ENCODE data around the gene TRIM17.

The TRIM17 gene

GRCh38 chr1:228400237-228400651, 16.4 kb downstream of the TRIM17 start:
- no peak for DNase-seq

- no peak for DNase-seq
These were observed 17.0 kb downstream of the TRIM17 start for GRCh38 chr1:228399531-228400236.

GRCh38 chr1:228398741-228399461, 17.8 kb downstream of the TRIM17 start:
- DNase-seq = no peak

- no peak for DNase-seq
These were observed 18.7 kb downstream of the TRIM17 start for GRCh38 chr1:228397966-228398365.

GRCh38 chr1:228396770-228397662, 19.6 kb downstream of the TRIM17 start:
- no peak for DNase-seq

- DNase-seq = no peak
These were observed 21.9 kb downstream of the TRIM17 start for GRCh38 chr1:228394571-228395394.

- no peak for DNase-seq
These were observed 22.7 kb downstream of the TRIM17 start for GRCh38 chr1:228393811-228394570.

GRCh38 chr1:228393268-228393701, 23.4 kb downstream of the TRIM17 start:
- DNase-seq = no peak

- DNase-seq = no peak
These were observed 24.3 kb downstream of the TRIM17 start for GRCh38 chr1:228392111-228392936.

- no peak for DNase-seq
These were observed 25.1 kb downstream of the TRIM17 start for GRCh38 chr1:228391411-228392020.

GRCh38 chr1:228390649-228391048, 26.0 kb downstream of the TRIM17 start:
- no peak for DNase-seq

- DNase-seq = no peak
These were observed 29.3 kb downstream of the TRIM17 start for GRCh38 chr1:228387321-228387720.

- no peak for DNase-seq
These were observed 31.4 kb downstream of the TRIM17 start for GRCh38 chr1:228385232-228385631.

GRCh38 chr1:228383773-228384172, 32.9 kb downstream of the TRIM17 start:
- DNase-seq = no peak

GRCh38 chr1:228381356-228381755, 35.3 kb downstream of the TRIM17 start:
- DNase-seq = no peak

GRCh38 chr1:228379666-228380065, 37.0 kb downstream of the TRIM17 start:
- no peak for DNase-seq

- no peak for DNase-seq
These were observed 37.7 kb downstream of the TRIM17 start for GRCh38 chr1:228378873-228379460.

GRCh38 chr1:228378090-228378872, 38.4 kb downstream of the TRIM17 start:
- no peak for DNase-seq

- DNase-seq = no peak
These were observed 39.0 kb downstream of the TRIM17 start for GRCh38 chr1:228377664-228378089.

All from NK-92 treated with Interleukin-12 subunit alpha and Interleukin-12 subunit beta, amount 100 ng/mL, for 24 hours (cell line).